GM10847 (cell line): ENCODE measurements around the gene RPL11.

ENCODE experiments used
- POLR2A ChIP-seq: IDR thresholded peaks from 2 replicates; pipeline ENCODE4 v1.6.1; 2011; ENCODE audit not compliant: insufficient read length; ENCODE audit errors: extremely low read depth

The RPL11 gene

GRCh38 chr1:23670709-23671108, 20.9 kb upstream of the RPL11 start:
- no peak for TF ChIP-seq POLR2A

GRCh38 chr1:23673086-23673813, 18.4 kb upstream of the RPL11 start:
- no peak for TF ChIP-seq POLR2A

DNA sequence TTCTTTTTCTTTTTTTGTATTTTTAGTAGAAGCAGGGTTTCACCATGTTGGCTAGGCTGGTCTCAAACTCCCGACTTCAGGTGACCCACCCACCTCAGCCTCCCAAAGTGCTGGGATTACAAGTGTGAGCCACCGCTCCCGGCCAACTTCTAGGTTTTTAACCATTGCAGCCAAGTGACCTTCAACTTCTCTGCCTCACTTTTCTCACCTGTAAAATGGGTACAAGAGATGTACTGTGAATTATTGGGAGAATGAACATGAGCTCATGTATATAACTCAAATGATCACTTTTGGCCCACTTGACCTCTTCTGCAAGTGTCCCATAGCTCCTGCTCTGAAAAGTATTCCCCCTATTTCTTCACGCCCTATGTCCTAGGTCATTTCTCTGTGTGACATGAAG, 11.8 kb upstream of the RPL11 start:
- no peak for TF ChIP-seq POLR2A

DNA sequence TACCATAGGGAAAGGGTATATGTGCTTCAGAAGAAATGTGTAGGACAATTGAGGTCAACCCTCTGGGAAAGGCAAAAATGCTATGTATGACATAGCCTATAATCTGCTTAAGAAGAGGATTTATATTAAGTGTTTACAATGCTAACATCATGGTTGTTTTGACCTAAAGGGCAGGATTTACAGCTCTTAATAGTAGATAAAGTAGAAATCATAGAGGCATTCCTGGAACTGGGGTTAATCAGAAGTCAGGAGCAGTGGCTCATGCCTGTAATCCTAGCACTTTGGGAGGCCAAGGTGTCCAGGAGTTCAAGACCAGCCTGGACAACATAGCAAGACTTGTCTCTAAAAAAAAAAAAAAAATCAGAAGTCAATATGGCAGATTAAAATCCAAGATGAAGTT, 8.7 kb upstream of the RPL11 start:
- TF ChIP-seq POLR2A = no peak

DNA sequence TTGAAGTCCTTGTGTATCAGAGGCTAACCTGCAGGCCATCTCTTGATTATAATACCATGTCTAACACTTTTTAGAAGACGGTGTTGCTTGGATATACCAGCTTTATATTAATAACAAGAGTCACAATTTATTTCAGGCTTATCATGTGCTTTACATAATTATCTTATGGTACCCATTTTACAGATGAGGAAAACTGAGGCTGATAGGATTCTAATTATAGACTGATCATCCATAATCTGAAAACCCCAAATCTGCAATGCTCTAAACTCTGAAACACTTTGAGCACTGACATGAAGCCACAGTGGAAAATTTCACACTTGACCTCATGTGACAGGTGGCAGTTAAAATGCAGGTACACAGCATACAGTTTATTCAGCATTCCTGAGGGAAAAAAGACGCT, 7.2 kb upstream of the RPL11 start:
- TF ChIP-seq POLR2A = no peak

DNA sequence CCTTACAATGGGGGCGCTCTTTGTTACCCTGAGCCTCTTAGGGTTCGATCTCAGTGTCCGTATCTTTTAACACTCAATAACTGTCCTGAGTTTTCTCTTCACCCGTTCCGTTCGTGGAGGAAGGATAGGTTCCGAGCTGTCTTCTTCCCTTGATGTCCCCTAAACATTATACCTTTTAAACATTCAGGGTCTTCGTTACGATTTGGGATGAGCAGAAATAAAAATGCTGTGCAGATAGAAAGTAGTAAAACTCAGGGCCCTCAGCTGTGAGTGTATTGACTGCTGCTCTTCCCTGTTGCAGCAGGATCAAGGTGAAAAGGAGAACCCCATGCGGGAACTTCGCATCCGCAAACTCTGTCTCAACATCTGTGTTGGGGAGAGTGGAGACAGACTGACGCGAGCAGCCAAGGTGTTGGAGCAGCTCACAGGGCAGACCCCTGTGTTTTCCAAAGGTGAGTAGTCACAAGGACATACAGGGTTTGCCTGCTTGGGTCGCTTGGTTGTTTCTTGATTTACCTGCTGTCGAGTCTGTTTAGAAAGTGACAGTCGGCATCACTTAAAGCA, 784 bp downstream of the RPL11 start:
- no peak for TF ChIP-seq POLR2A

GRCh38 chr1:23693599-23693998, 2.0 kb downstream of the RPL11 start:
- TF ChIP-seq POLR2A = no peak

DNA sequence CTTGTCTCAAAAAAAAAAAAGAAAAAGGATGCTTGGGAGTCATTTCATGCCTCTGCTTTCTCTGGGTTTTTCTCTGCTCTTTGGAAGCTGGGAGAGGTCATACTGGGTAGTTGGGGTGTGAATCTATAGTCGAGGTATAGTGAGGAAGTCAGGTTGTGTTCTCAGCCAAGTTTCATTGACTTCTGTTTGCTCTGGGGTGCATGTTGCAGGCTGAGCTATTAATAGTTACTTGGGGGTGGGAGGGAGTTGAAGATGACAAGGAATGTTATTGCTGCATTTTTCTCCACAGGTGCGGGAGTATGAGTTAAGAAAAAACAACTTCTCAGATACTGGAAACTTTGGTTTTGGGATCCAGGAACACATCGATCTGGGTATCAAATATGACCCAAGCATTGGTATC, 2.8 kb downstream of the RPL11 start:
- TF ChIP-seq POLR2A = no peak

DNA sequence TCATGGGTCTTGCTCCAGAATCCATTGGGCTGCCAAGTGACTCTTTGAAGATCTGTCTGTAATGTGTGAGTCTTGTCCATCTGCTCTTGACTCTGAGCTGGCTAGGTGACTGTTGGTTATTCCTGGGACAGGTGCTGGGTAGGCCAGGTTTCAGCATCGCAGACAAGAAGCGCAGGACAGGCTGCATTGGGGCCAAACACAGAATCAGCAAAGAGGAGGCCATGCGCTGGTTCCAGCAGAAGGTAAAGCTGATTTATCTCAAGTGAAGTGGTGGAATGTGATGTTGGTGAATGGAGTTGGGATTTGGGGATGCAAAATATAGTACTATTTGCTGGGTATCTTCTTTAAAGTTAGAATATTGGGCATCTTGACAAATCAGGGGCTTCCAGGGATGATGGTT, 4.1 kb downstream of the RPL11 start:
- TF ChIP-seq POLR2A = no peak

DNA sequence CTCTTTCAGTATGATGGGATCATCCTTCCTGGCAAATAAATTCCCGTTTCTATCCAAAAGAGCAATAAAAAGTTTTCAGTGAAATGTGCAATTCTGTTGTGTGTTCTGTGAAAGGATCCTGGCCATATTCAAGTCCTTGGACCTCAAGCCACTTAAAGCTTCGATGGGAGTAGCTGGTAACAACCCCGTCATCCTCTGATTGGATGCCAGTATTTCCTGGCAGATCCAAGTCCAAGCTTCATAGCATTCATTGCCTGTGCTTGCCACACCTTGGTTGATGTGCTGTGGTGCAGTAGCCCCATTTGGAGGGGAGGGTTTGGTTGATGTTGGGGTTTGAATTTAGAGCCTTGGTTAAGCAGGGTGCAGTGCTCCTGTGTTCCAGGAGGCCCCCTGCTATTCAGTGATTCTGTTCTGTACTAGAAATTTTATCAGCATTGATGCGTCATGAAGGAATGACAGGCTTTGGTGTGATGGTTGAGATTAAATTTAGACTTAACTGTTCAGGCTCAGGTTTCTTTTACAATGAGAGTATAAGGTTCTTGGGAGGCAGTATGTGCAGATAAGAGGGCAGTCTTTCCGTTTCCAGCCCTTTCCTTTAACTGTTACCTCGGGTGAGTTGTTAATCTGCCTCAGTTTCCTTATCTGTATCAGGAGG, 4.9 kb downstream of the RPL11 start:
- no peak for TF ChIP-seq POLR2A

GRCh38 chr1:23698466-23698865, 6.9 kb downstream of the RPL11 start:
- TF ChIP-seq POLR2A = no peak

- TF ChIP-seq POLR2A = no peak
Measured at GRCh38 chr1:23699280-23700179, 7.9 kb downstream of the RPL11 start.

GRCh38 chr1:23701310-23701709, 9.7 kb downstream of the RPL11 start:
- TF ChIP-seq POLR2A = no peak

- no peak for TF ChIP-seq POLR2A
Measured at GRCh38 chr1:23701996-23702395, 10.4 kb downstream of the RPL11 start.

DNA sequence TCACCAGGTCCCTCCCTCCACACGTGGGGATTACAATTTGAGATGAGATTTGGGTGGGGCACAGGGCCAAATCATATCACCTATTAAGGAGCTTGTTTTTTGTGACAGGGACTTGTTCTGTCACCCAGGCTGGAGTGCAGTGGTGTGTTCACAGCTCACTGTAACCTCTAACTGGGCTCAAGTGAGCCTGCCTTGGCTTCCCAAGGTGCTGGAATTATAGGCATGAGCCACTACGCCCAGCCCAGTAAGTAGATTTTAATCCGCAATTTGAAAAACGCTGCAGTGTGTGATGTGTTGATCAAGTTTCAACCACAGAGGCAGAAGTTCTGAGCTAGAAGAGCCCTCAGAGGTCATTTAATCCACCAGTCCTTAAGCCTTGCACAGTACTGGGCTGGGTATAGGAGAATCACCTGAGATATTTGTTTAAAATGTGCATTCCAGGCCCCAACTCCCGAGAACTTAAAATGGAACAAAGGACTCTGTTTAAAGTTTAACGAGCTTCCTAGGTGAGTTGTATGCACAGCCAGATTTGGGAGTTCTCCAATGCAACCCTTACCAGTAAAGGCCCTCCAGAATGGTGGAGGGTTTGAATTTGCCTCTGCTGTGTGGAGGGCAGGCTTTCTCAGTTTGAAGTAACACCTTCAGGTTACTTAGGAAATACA, 13.4 kb downstream of the RPL11 start:
- TF ChIP-seq POLR2A = no peak

DNA sequence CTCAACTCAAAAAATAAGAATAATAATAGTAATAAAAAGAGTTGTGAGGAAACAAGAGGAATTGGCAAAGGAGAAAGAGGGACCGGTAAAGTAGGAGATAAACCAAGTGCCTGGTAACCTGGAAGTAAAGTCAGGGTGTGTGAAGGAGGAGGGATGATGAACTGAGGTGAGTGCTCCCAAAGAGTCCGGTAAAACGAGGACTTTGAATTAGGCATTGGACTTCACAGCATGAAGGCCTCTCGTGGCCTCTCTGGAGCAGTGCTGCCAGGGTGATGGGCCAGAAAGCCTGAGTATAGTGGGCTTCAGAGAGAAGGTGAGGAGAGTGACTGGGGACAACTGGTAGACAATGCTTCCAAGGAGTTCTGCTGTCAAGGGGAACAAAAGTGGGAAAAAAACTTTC, 17.6 kb downstream of the RPL11 start:
- TF ChIP-seq POLR2A = no peak

DNA sequence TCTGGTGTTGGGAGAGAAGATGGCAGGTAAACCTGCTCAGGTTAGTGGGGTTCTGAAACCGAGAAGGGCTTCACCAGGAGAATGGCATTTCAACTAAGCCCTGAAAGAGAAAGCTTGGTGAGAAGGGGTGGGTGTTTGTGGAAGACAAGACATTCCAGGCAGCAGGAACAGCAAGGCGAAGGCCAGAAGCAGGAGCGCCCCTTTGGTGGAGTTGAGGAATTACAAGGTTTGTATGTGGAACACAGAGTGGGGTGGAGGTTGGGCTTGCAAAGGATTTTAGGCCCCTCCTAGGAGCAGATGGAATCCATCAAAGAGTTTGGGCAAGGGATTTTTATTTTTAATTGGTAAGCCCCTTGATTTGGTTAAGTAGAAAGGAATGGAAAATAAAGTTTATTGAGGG, 26.9 kb downstream of the RPL11 start:
- no peak for TF ChIP-seq POLR2A
